ENCODE data around the gene SART1. TPM values are rescaled to one million over a fixed set of nuclear protein-coding genes. Genes with fewer than 3 reads are reported as not detected.
"Not testable (repeated sequence)": the region's sequence is repeated elsewhere in the genome, so short reads cannot be mapped to it uniquely, and the experiment has no call there.

The SART1 gene
- total RNA-seq, 1 donor from 2014 or later = 24.5 TPM

DNA sequence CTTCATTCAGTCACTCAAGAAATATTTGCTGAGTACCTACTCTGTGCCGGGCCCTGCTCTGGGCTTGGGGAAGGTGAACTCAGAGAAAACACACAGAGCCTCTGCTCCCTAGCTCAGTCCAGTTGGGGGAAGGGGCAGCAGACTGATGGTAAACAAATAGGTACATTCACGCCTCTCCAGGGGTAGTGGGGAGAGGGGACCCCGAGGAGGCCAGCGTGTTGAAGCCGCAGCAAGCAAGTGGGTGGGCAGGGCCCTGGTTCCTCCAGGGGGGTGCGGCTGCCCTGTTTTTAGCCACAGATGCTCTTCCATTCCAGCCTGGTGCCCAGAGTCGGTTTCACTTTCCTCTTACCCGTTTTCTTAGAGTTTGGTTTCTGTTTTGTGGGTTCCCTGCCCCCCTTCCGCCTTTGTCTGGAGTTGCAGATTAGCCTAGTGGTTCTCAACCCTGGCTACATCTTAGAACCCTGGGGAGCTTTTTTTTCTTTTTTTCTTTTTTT, 33.6 kb upstream of the SART1 start:
- ATAC-seq (ENCODE audit: poor library complexity) = peak; percentile 45
- DNase-seq = no peak
- intact Hi-C loops (cut with DNase I) = no loop called here

DNA sequence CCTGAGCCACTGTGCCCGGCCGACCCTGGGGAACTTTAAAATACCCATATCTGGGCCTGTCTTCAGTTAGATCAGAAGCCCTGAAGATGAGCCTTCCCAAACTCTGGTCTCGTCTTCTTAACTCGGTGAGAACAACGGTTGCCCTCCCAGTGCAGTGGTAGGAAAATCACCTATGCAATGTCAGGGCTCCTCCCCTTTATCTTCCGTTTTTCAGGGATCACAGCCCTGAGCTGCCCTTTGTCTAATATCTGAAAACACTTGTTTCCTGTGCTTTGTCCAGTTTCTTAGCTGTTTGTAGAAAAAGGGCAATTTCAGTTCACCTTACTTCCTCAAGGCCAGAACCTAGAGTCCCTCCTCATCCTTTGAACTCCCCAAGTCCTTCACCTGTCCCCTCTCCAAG, 32.9 kb upstream of the SART1 start:
- intact Hi-C loops (cut with DNase I) = no loop called here

DNA sequence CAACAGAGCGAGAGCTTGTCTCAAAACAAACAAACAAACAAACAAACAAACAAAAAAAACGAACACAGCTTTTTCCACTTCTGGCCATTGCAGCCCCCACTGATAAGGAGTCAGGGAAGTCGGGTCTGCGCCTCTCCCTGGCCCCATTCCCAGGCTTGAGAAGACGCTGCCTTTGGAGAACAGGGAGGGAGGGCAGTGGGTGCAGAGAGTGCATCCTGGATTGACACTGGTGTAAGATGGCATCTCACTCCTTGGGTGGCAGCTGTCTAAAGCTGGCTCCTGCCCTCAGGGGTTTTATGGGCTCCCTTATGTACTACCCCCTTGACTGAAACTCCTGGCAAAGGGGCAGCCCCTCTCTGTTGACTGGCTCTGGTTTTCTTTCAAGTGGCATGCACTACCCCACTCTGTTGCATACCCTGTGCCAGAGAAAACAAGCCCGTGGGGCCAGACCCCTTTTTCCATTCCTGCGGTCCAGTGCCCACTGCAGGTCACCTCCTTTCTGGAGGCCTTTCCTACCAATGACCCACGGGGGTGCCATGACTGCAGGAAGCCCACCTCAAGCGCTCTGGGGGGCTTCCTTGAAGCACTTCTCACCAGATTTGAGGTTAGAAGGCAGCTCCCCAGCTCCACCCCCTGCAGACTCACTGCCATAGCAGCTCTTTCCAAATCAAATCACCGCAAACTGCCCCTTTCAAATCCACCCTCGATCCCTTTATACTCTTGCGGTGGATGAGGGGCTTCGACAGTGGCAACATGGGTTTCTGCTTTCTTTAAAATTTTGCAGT, 29.6 kb upstream of the SART1 start:
- no peak for DNase-seq
- no peak for ATAC-seq (ENCODE audit: poor library complexity)
- intact Hi-C loops (cut with DNase I) = no loop called here

More for the DNA sequence above, 32.9 kb upstream of the SART1 start:
- DNase-seq (no peak), ATAC-seq (ENCODE audit: poor library complexity) (no peak)

DNA sequence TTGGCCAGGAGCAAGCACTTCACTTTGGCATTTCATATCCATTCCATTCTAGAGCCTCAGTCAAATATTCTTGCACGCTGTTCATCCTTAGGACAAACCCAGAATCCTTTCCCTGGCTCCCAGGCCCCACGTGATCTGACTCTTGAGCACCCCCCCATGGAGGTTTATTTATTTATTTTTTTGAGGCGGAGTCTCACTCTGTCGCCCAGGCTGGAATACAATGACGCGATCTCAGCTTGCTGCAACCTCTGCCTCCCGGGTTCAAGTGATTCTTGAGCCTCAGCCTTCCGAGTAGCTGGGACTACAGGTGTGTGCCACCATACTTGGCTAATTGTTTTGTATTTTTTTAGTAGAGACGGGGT, 29.0 kb upstream of the SART1 start:
- intact Hi-C loops (cut with DNase I) = no loop called here
- DNase-seq = no peak

DNA sequence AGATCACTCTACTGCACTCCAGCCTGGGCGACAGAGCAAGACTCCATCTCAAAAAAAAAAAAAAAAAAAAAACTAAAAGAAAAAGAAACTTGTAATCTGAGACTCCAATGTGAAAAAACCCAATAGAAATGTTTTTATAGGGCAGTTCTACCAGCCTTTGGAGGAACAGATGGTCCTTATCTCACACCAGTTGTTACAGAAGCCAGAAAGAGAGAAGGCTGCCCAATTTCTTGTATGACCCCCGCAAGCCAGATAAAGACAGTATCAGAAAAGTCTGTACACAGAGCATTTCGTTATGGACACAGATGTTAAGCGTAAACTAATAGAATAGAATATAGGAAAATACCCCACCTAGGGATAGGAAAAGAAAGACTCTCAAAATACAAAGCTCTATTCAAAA, 27.5 kb upstream of the SART1 start:
- DNase-seq = no peak
- no peak for ATAC-seq (ENCODE audit: poor library complexity)
- intact Hi-C loops (cut with DNase I) = no loop called here

More for the DNA sequence above, 29.0 kb upstream of the SART1 start:
- ATAC-seq (ENCODE audit: poor library complexity) = no peak

DNA sequence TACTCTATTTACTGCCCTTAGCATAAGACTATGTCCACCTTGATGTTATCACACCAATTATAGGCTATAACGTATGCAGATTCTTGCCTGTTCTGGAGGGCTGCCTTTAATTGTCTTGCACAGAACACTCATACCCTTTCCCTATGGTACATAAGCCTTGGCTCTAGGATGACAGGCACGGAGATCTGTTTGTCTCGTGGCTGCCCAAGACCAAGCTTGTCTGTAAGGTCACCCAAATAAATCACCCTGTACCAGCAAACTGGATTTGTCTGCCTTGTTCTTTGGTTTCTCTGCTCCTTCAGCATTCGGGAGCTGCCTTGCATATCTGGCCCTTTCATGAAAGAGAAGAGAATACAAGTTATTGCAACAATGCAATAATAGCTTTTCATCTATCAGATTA, 23.8 kb upstream of the SART1 start:
- ATAC-seq (ENCODE audit: poor library complexity) (no peak), DNase-seq (no peak)
- intact Hi-C loops (cut with DNase I) = no loop called here

DNA sequence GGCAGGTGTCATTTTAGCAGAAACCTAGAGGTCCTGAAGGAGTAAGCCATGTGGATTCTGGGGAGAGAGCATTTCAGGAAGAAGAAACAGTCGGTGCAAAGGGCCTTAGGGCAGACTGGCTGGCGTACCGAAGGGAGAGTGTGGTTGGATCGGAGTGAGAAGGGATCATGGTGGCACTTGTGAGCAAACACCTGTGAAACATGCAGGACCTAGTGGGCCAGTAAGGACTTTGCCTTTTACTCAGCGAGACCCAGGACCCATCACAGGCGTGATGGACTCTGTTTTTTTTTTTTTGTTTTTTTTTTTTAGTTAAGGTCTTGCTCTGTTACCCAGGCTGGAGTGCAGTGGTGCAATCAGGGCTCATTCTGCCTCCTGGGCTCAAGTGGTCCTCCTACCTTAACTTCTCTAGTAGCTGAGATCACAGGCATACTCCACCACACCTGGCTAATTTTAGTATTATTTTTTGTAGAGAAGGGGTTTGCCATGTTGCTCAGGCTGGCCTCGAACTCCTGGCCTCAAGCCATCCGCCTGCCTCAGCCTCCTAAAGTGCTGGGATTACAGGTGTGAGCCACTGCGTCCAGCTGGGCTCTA, 19.7 kb upstream of the SART1 start:
- DNase-seq (no peak), ATAC-seq (ENCODE audit: poor library complexity) (peak; percentile 18)
- intact Hi-C loops (cut with DNase I) = no loop called here

DNA sequence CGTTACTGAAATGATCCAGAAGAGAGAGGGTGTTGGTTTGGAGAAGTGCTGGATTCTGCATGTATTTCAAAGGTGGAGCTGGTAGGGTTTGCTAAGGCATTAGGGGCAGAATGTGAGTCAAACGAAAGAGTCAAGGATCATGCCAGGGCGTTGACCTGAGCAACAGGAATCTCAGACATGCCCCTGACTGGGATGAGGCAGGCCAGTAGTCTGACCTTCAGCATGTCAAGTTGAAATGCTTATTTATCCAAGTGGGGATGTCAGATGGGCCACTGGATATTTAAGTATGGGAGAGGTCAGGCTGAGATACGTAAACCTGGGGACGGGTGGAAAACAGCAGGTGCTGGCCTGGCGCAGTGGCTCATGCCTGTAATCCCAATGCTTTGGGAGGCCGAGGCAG, 19.0 kb upstream of the SART1 start:
- DNase-seq = no peak
- intact Hi-C loops (cut with DNase I) = no loop called here
- ATAC-seq (ENCODE audit: poor library complexity) = no peak

DNA sequence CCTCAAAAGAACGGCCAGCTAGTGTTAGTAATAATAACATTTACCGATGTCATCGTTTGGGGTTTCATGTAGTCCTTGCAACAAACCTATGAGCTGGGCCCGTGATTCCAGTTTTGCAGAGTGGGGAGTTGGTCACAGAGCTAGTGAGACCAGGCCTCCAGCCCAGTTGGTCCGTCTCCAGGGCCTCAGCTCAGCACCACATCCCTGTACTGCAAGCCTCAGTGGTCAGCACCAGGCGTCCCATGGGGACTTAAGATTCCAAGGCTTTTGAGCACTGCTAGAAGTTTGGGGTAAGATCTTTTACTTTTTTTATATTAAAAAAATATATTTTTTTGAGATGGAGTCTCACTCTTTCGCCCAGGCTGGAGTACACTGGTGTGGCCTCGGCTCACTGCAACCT, 17.3 kb upstream of the SART1 start:
- no peak for DNase-seq
- intact Hi-C loops (cut with DNase I) = no loop called here
- ATAC-seq (ENCODE audit: poor library complexity) = no peak

DNA sequence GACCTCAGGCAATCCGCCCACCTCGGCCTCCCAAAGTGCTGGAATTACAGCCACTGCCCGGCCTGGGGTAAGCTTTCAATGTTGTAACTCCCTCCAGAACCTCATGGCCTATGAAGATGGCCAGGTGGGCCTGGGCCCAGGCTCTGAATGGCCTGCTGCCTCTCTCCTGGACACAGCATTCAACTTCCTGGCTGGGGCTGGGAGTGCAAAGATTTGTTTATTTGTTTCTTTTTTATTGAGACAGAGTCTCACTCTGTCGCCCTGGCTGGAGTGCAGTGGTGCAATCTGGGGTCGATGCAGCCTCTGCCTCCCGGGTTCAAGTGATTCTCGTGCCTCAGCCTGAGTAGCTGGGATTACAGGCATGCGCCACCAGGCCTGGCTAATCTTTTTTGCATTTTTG, 16.8 kb upstream of the SART1 start:
- ATAC-seq (ENCODE audit: poor library complexity) (no peak), DNase-seq (no peak)
- intact Hi-C loops (cut with DNase I) = no loop called here

DNA sequence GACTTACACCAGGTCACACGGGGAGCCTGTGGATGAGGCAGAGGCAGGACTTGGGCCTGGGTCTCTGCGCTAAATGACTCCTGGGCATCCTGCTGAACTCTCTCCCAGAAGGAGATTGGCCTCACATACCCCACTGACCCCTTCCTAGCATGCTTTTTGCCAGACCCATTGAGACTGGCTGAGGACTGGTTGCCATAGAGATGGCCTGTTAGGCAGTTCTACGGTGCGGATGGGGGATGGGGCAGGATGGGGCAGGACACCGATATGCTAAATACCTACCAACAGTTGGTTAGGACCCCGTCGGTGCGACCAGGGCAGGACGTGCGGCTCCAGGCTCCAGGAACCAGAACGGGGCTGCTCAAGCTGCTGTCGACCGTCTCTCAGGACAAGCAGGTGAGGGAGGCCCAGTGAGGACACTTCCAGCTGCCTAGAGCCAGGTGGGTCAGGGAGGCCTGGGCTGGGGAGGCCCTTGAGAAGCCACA, 16.1 kb upstream of the SART1 start, which contains the start of gene TSGA10IP:
Gene TSGA10IP, plus strand, starts transcription at position 51 of the 482 bp plus-strand sequence. Its CDS starts 196 bp downstream, at position 247.
- intact Hi-C loops (cut with DNase I) = no loop called here
- DNase-seq = no peak
- no peak for ATAC-seq (ENCODE audit: poor library complexity)

DNA sequence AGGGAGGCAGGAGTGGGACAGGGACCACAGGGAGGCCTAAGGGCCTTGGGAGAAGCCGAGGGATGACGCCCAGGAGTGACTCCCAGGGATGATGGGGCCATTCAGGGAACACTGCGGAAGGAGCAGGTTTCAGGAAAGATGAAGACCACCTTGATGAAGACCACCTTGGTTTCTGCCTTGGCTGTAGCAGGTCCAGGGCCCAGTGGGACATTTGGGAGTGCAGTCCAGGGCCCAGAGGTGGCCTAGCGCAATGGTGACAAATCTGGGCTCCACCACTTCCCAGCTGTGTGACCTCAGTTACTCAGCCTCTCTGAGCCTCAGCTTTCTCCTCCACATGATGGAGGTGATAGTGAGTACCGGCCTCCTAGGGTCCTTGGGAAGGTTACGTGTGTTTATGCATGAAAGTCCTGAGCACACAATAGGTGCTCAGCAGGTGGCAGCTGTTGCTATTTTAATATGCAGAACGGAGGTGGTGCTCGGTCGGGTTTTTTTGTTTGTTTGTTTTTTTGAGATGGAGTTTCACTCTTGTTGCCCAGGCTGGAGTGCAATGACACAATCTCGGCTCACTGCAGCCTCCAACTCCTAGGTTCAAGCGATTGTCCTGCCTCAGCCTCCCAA, 15.5 kb upstream of the SART1 start:
- intact Hi-C loops (cut with DNase I) = no loop called here
- no peak for DNase-seq
- ATAC-seq (ENCODE audit: poor library complexity) = no peak

DNA sequence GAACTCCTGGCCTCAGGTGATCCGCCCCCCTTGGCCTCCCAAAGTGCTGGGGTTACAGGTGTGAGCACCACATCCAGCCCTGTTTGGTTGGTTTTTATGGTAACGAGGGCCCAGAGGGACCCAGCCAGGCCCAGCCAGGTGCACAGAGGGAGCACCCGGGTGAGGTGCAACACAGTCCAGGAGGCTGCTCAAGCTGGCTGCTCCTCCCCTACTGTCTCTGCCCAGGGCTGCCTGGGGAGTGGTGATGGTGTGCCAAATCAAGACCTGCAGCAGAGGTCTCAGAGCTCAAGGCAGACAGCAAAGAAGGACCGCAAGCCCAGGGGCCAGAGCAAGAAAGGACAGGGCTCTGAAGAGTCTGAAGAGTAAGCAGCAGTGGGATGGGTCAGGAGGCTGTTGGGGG, 14.9 kb upstream of the SART1 start:
- no peak for ATAC-seq (ENCODE audit: poor library complexity)
- intact Hi-C loops (cut with DNase I) = no loop called here
- no peak for DNase-seq

DNA sequence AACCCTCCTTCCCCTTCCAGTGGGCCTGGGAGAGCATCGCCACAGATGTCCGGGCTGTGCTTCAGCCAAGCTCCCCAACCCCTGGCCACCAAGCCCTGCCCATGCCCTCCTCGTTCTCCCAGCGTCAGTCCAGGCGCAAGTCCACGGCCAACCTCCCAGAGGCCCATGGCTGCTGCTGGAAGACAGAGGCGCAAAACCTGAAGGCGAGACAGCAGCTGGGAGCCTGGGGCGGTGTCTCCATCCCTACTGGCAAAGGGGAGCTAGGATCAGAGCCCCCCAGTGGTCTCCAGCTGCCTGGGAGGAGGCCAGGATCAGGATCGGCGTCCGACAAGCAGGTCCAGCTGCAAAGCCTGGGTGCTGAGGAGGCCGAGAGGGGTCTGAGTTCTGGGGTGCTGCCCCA, 14.4 kb upstream of the SART1 start:
- DNase-seq = no peak
- ATAC-seq (ENCODE audit: poor library complexity) = no peak
- intact Hi-C loops (cut with DNase I) = no loop called here

DNA sequence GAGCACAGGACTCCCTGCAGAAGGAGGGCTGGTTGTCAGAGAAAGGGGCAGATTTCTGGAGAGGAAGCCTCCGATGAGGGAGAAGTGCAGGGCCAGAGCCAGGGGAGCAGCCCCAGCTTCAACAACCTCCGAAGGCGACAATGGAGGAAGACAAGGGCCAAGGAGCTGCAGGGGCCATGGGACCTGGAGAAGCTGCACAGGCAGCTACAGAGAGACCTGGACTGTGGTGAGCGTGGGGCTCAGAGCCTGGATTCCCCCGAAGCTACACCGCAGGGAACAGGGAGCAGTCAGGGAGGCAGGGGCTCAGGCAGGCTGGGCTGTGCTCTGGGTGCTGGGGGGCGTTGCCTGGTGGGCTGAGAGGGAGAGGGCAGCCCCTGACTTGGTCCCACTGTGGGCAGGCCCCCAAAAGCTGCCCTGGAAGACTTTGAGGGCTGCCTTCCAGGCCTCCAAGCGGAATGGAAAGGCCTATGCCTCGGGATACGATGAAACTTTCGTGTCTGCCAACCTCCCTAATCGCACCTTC, 13.9 kb upstream of the SART1 start:
- ATAC-seq (ENCODE audit: poor library complexity) (no peak), DNase-seq (no peak)
- intact Hi-C loops (cut with DNase I) = no loop called here

DNA sequence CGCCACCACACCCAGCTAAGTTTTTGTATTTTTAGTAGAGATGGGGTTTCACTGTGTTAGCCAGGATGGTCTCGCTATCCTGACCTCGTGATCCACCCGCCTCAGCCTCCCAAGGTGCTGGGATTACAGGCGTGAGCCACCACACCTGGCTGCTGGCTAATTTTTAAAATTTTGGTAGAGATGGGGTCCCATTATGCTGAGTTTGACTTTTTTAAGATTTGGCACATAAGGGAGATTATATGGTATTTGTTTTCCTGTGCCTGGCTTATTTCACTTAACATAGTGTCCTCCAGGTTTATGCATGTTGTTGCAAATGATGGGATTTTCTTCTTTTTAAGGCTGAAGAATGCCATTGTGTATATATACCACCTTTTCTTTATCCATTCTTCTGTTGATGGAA, 10.8 kb upstream of the SART1 start:
- DNase-seq; ATAC-seq (ENCODE audit: poor library complexity); intact Hi-C loops (cut with DNase I): not testable (repeated sequence)

DNA sequence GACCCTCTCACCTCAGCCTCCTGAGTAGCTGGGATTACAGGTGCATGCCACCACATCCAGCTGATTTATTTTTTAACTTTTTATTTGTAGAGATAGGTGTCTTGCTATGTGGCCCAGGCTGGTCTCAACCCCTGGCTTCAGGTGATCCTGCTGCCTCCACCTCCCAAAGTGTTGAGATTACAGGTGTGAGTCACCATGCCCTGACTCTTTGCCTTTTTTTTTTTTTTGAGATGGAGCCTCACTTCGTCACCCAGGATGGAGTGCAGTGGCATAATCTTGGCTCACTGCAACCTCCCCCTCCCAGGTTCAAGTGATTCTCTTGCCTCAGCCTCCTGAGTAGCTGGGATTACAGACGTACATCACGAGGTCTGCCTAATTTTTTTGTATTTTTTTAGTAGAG, 9.9 kb upstream of the SART1 start:
- intact Hi-C loops (cut with DNase I); DNase-seq; ATAC-seq (ENCODE audit: poor library complexity): not testable (repeated sequence)

DNA sequence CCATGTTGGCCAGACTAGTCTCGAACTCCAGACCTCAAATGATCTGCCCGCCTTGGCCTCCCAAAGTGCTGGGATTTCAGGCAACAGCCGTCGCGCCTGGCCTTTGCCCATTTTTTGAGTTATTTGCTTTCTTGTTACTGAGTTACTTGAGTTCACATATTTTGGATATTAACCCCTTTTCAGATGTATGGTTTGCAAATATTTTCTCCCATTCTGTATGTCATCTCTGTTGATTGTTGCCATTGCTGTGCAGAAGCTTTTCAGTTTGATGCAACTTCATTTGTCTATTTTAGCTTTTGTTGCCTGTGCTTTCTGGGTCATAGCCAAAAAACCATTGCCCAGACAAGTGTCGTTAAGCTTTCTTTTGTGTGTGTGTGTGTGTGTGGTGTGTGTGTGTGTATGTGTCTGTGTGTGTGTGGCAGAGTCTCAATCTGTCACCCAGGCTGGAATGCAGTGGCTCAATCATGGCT, 9.4 kb upstream of the SART1 start:
- no peak for DNase-seq
- intact Hi-C loops (cut with DNase I) = no loop called here
- ATAC-seq (ENCODE audit: poor library complexity) = no peak

DNA sequence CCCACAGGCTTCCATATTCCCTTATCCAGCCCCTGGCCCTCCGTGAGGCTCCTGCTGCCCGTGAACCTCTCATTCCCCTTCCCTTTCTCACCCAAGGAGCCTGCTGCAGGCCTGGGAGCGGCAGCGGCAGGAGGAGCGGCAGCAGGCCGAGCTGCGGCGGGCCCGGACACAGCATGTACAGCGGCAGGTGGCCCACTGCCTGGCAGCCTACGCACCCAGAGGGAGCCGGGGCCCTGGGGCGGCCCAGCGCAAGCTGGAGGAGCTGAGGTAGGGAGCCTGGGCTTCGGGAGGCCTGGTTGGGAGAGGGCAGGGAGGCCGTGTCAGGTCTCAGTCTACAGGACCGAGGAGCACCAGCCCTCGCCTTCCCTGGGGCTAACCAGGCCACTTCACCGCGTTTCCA, 8.1 kb upstream of the SART1 start:
- no peak for ATAC-seq (ENCODE audit: poor library complexity)
- intact Hi-C loops (cut with DNase I) = no loop called here
- DNase-seq = no peak
